ENCODE results near the gene BUD31. TPM values are rescaled to one million over a fixed set of nuclear protein-coding genes. Genes with fewer than 3 reads are reported as not detected.
A peak's percentile ranks its signal among the peaks of the same experiment; 100 is the strongest.

BUD31 gene
- total and polyA plus RNA-seq, 4 experiments from 2014 or later = 60.0 to 175 (median 112) TPM

GRCh38 chr7:99392659-99393354 is 16.0 kb upstream of the BUD31 start:
- Mint-ChIP-seq H3K27ac (peak overlapping the region; percentile 92 to 97 (median 94)), H3K4me1 (peaks cover 6 to 26% (median 18%) of the 10 kb centered on the region in 4 donors), H3K4me3 (peak overlapping the region; percentile 80 to 91 (median 84)), H3K9me3 (no peaks in the 10 kb centered on the region), H3K27me3 (no peaks in the 10 kb centered on the region), H3K36me3 (peaks cover 21 to 69% of the 10 kb centered on the region in 2 donors)
- peaks cover 78% of the 10 kb centered on the region for H3K36me3 ChIP-seq (ENCODE audit: insufficient read depth, low read length)
- H3K4me3 ChIP-seq (ENCODE audit: low read length in 2 of 2) = peak overlapping the region in 1 of 2 donors; percentile 52
- H3K27me3 ChIP-seq (ENCODE audit: insufficient read depth, low read length) = no peaks in the 10 kb centered on the region
- peak overlapping the region; percentile 60 for H3K27ac ChIP-seq (ENCODE audit: low read depth, low read length)
- CTCF ChIA-PET (ENCODE audit: partially characterized antibody) = interaction anchor here (0.7 to 4.4 kb wide), 8 partner anchors 15 to 187 kb away, joined by 3 to 28 read pairs (median 4); partner anchors contain the start of genes BUD31 and PDAP1
- H3K9me3 ChIP-seq (ENCODE audit: control insufficient read depth in 1 of 2, low read length in 2 of 2) = no peaks in the 10 kb centered on the region
- intact Hi-C loops (cut with micrococcal nuclease) = loop anchor here (1.0 to 2.0 kb wide), 3 partner anchors 12 to 18 kb away; partner anchors contain the start of genes ARPC1B, BUD31 and PDAP1
- POLR2A ChIA-PET (ENCODE audit: partially characterized antibody) = interaction anchor here (0.8 to 13.0 kb wide), 11 partner anchors 8 to 515 kb away, joined by 3 to 210 read pairs (median 6); partner anchors contain the start of genes ARPC1B, BUD31, PDAP1 and ZKSCAN5
- DNase-seq = peak; percentile 85 to 92 (median 87)
- H3K4me1 ChIP-seq (ENCODE audit: insufficient read depth, low read length) = peaks cover 22% of the 10 kb centered on the region

- DNase-seq = no peak
- no peaks in the 10 kb centered on the region for H3K9me3 Mint-ChIP-seq
- Histone ChIP-seq H3K9me3 (ENCODE audit: control insufficient read depth in 1 of 2, low read length in 2 of 2) (no peaks in the 10 kb centered on the region), H3K27ac (ENCODE audit: low read depth, low read length) (peak overlapping the region; percentile 60), H3K27me3 (ENCODE audit: insufficient read depth, low read length) (no peaks in the 10 kb centered on the region), H3K4me1 (ENCODE audit: insufficient read depth, low read length) (peaks cover 22% of the 10 kb centered on the region), H3K36me3 (ENCODE audit: insufficient read depth, low read length) (peaks cover 70% of the 10 kb centered on the region), H3K4me3 (ENCODE audit: low read length in 2 of 2) (peak overlapping the region in 1 of 2 donors; percentile 52)
- peak overlapping the region; percentile 80 to 91 (median 84) for H3K4me3 Mint-ChIP-seq
- POLR2A ChIA-PET (ENCODE audit: partially characterized antibody) = interaction anchor here (0.5 to 13.0 kb wide), 12 partner anchors 9 to 516 kb away, joined by 3 to 210 read pairs (median 6); partner anchors contain the start of genes ARPC1B, BUD31, CPSF4 and PDAP1
- intact Hi-C loops (cut with micrococcal nuclease) = loop anchor here (1.0 to 2.0 kb wide), 3 partner anchors 12 to 19 kb away; partner anchors contain the start of genes ARPC1B, BUD31 and PDAP1
- CTCF ChIA-PET (ENCODE audit: partially characterized antibody) = interaction anchor here (0.7 to 4.4 kb wide), 9 partner anchors 15 to 187 kb away, joined by 3 to 28 read pairs (median 3); partner anchors contain the start of genes ARPC1B, BUD31 and PDAP1
- peak overlapping the region; percentile 92 to 97 (median 94) for H3K27ac Mint-ChIP-seq
- peaks cover 6 to 27% (median 21%) of the 10 kb centered on the region in 4 donors for H3K4me1 Mint-ChIP-seq
- H3K27me3 Mint-ChIP-seq = no peaks in the 10 kb centered on the region
- peaks cover 17 to 67% of the 10 kb centered on the region in 2 donors for H3K36me3 Mint-ChIP-seq
Observed at GRCh38 chr7:99393355-99394187, 15.2 kb upstream of the BUD31 start.

GRCh38 chr7:99394188-99394502 is 14.6 kb upstream of the BUD31 start:
- Histone ChIP-seq H3K27me3 (ENCODE audit: insufficient read depth, low read length) (no peaks in the 10 kb centered on the region), H3K4me1 (ENCODE audit: insufficient read depth, low read length) (peaks cover 22% of the 10 kb centered on the region), H3K36me3 (ENCODE audit: insufficient read depth, low read length) (peaks cover 70% of the 10 kb centered on the region), H3K9me3 (ENCODE audit: control insufficient read depth in 1 of 2, low read length in 2 of 2) (no peaks in the 10 kb centered on the region), H3K27ac (ENCODE audit: low read depth, low read length) (peak overlapping the region; percentile 60), H3K4me3 (ENCODE audit: low read length in 2 of 2) (no peak overlapping the region)
- no peaks in the 10 kb centered on the region for H3K27me3 Mint-ChIP-seq
- peak overlapping the region in 1 of 8 donors; percentile 49 for H3K4me3 Mint-ChIP-seq
- POLR2A ChIA-PET (ENCODE audit: partially characterized antibody) = interaction anchor here (0.8 to 13.0 kb wide), 8 partner anchors 8 to 106 kb away, joined by 3 to 210 read pairs (median 6); partner anchors contain the start of genes ARPC1B, ATP5MF, BUD31 and CPSF4
- peaks cover 17 to 71% of the 10 kb centered on the region in 2 donors for H3K36me3 Mint-ChIP-seq
- no peak for DNase-seq
- peaks cover 8 to 32% (median 24%) of the 10 kb centered on the region in 4 donors for H3K4me1 Mint-ChIP-seq
- no peaks in the 10 kb centered on the region for H3K9me3 Mint-ChIP-seq
- CTCF ChIA-PET (ENCODE audit: partially characterized antibody) = interaction anchor here (0.9 to 4.4 kb wide), 5 partner anchors 13 to 30 kb away, joined by 3 to 28 read pairs (median 3); partner anchors contain the start of genes ARPC1B, BUD31 and PDAP1
- intact Hi-C loops (cut with micrococcal nuclease) = no loop called here
- peak overlapping the region; percentile 71 to 97 (median 93) for H3K27ac Mint-ChIP-seq

- Mint-ChIP-seq H3K27me3 (no peaks in the 10 kb centered on the region), H3K9me3 (no peaks in the 10 kb centered on the region), H3K4me3 (no peak overlapping the region), H3K4me1 (peaks cover 8 to 35% (median 26%) of the 10 kb centered on the region in 4 donors), H3K36me3 (peaks cover 24 to 82% of the 10 kb centered on the region in 2 donors), H3K27ac (peak overlapping the region in 4 of 7 donors; percentile 41 to 93 (median 74))
- ChIA-PET POLR2A (ENCODE audit: partially characterized antibody) (interaction anchor here (1.0 to 13.0 kb wide), 3 partner anchors 11 to 20 kb away, joined by 3 to 210 read pairs (median 47); partner anchors contain the start of genes BUD31 and PDAP1), CTCF (ENCODE audit: partially characterized antibody) (interaction anchor here (1.3 to 4.4 kb wide), 2 partner anchors 13 to 31 kb away, joined by 3 to 28 read pairs; partner anchors contain the start of genes BUD31 and PDAP1)
- Histone ChIP-seq H3K27me3 (ENCODE audit: insufficient read depth, low read length) (no peaks in the 10 kb centered on the region), H3K4me1 (ENCODE audit: insufficient read depth, low read length) (peaks cover 22% of the 10 kb centered on the region), H3K4me3 (ENCODE audit: low read length in 2 of 2) (no peak overlapping the region), H3K27ac (ENCODE audit: low read depth, low read length) (peak overlapping the region; percentile 16), H3K9me3 (ENCODE audit: control insufficient read depth in 1 of 2, low read length in 2 of 2) (no peaks in the 10 kb centered on the region), H3K36me3 (ENCODE audit: insufficient read depth, low read length) (peaks cover 70% of the 10 kb centered on the region)
- no peak for DNase-seq
- intact Hi-C loops (cut with micrococcal nuclease) = no loop called here
Observed at GRCh38 chr7:99395616-99396327, 13.0 kb upstream of the BUD31 start.

- H3K27me3 Mint-ChIP-seq = no peaks in the 10 kb centered on the region
- intact Hi-C loops (cut with micrococcal nuclease) = no loop called here
- H3K4me1 Mint-ChIP-seq = peaks cover 10 to 38% (median 26%) of the 10 kb centered on the region in 4 donors
- ChIA-PET POLR2A (ENCODE audit: partially characterized antibody) (interaction anchor here (0.5 to 13.0 kb wide), 4 partner anchors 10 to 94 kb away, joined by 3 to 210 read pairs (median 3); partner anchors contain the start of genes BUD31 and PDAP1), CTCF (ENCODE audit: partially characterized antibody) (no interaction called here)
- no peak overlapping the region for H3K4me3 Mint-ChIP-seq
- H3K9me3 ChIP-seq (ENCODE audit: control insufficient read depth in 1 of 2, low read length in 2 of 2) = no peaks in the 10 kb centered on the region
- no peak overlapping the region for H3K27ac ChIP-seq (ENCODE audit: low read depth, low read length)
- H3K9me3 Mint-ChIP-seq = peaks cover 0 to 3% (median 0%) of the 10 kb centered on the region in 8 donors
- no peak for DNase-seq
- H3K36me3 Mint-ChIP-seq = peaks cover 28 to 84% of the 10 kb centered on the region in 2 donors
- peak overlapping the region in 2 of 7 donors; percentile 53 to 68 for H3K27ac Mint-ChIP-seq
- H3K4me1 ChIP-seq (ENCODE audit: insufficient read depth, low read length) = peaks cover 22% of the 10 kb centered on the region
- H3K4me3 ChIP-seq (ENCODE audit: low read length in 2 of 2) = no peak overlapping the region
- H3K36me3 ChIP-seq (ENCODE audit: insufficient read depth, low read length) = peaks cover 68% of the 10 kb centered on the region
- H3K27me3 ChIP-seq (ENCODE audit: insufficient read depth, low read length) = no peaks in the 10 kb centered on the region
Observed at GRCh38 chr7:99396418-99397296, 12.1 kb upstream of the BUD31 start.

All from CD4-positive, alpha-beta memory T cell (primary cell).